Immature natural killer cell (primary cell): ENCODE measurements around the gene MGRN1. TPM values are rescaled to one million over a fixed set of nuclear protein-coding genes. Genes with fewer than 3 reads are reported as not detected.

ENCODE experiments used
- DNase-seq, 3 donors: peaks; one replicate each; pipeline ENCODE4 v3.0.0; 2022; ENCODE audit warnings: mixed read lengths in 1 of 3
- H3K27ac Mint-ChIP-seq, 6 donors: one replicate each; pipeline ENCODE4 v1.8.0; 2020; ENCODE audit warnings: mixed read lengths in 6 of 6, mild to moderate bottlenecking in 5 of 6, inconsistent platforms in 4 of 6, moderate library complexity in 3 of 6
- H3K27me3 Mint-ChIP-seq, 3 donors: one replicate each; pipeline ENCODE4 v1.8.0; 2020 to 2021; ENCODE audit warnings: low read depth in 3 of 3, mild to moderate bottlenecking in 3 of 3, mixed read lengths in 3 of 3, moderate library complexity in 3 of 3, inconsistent platforms in 1 of 3
- H3K36me3 Mint-ChIP-seq, 3 donors: one replicate each; pipeline ENCODE4 v1.8.0; 2020; ENCODE audit warnings: mixed read lengths in 3 of 3, inconsistent platforms in 2 of 3, mild to moderate bottlenecking in 2 of 3
- H3K4me1 Mint-ChIP-seq, 2 donors: one replicate each; pipeline ENCODE4 v1.8.0; 2020; ENCODE audit warnings: inconsistent platforms in 2 of 2, mild to moderate bottlenecking in 2 of 2, mixed read lengths in 2 of 2, moderate library complexity in 1 of 2
- H3K4me3 Mint-ChIP-seq, 5 donors: one replicate each; pipeline ENCODE4 v1.8.0; 2020; ENCODE audit warnings: mild to moderate bottlenecking in 5 of 5, mixed read lengths in 5 of 5, inconsistent platforms in 3 of 5, moderate library complexity in 3 of 5
- H3K9me3 Mint-ChIP-seq, 6 donors: one replicate each; pipeline ENCODE4 v1.8.0; 2020; ENCODE audit warnings: mild to moderate bottlenecking in 6 of 6, mixed read lengths in 6 of 6, inconsistent platforms in 4 of 6, moderate library complexity in 3 of 6
- polyA plus RNA-seq, 3 donors: library from polyadenylated mRNA; unstranded; fragments of 300-500 nt; fragmentation: Illumina TruSeq; gene quantifications; one replicate each; pipeline ENCODE4 v1.2.3, GENCODE V29; 2021

The MGRN1 gene
- polyA plus RNA-seq, 3 donors from 2014 or later, result 2.3 to 13.2 (median 3.5) TPM

DNA sequence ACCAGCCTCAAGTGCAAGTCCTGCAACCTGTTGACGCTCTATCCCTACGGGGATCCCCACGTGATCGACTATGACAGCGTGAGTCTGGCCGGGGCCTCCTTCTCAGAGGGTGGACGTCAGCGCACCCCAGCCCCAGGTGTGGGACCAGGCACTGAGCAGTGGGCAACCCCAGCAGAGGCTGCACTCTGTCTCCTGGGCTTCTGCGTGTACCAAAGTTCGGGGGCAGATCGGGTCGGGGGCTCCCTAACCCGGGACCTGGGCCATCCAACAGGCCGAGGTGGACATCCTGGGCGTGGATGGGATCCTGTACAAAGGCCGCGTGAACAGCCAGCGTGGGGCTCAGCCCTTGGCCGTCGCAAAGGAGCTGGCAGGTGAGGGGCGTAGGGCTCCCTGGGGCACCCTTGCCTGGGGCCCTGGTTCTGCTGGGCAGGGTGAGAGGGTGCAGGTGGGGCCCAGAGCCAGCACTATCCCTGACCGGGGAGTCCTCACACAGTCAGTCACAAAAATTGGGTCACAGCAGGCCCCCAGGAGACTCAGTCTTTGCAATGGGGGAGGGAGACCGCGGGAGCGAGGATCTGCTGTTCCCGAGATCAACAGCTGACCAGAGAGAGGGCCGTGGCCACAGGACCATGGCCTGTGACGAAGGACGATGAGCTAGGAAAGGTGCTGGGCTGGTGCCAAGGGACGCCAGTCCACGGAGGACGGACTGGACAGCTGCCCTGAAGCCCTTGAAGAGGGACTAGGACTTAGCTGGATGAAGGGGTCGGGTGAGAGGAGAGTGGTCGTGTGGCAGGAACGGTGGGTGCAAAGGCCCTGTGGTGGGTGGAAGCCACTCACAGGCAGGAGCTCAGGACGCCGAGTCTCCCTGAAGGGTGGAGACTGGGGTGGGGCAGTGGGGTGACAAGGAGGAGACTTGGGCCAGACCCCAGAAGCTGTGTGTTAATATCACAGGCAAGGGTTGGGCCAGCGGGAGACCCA lies 29.9 kb upstream of the MGRN1 start:
- no peaks in the 10 kb centered on the region for H3K9me3 Mint-ChIP-seq
- no peaks in the 10 kb centered on the region for H3K4me1 Mint-ChIP-seq
- no peak for DNase-seq
- H3K4me3 Mint-ChIP-seq, result no peak overlapping the region
- no peaks in the 10 kb centered on the region for H3K36me3 Mint-ChIP-seq
- H3K27me3 Mint-ChIP-seq, result peaks cover 0 to 3% (median 2%) of the 10 kb centered on the region in 3 donors
- peak overlapping the region in 1 of 6 donors; percentile 40 for H3K27ac Mint-ChIP-seq

DNA sequence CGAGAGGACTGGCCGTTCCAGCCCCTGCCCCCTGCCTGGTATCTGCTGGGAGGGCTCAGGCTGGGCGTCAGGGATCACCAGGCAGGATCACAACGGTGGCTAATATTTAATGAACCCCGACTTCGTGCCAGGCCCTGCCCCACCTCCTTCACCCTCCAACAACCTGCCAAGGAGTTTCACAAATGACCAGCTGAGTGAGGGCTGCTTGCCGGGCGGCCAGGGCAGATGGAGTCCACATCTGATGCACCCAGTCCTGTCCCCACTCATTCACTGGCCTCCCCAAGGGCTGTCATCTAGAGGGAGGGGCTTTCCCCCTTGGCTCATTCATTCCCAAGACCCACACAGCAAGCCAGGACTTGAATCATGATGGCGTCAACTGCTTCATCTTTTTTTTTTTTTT lies 27.5 kb upstream of the MGRN1 start:
- Mint-ChIP-seq H3K27ac (no peak overlapping the region), H3K4me3 (no peak overlapping the region), H3K9me3 (no peaks in the 10 kb centered on the region), H3K27me3 (peaks cover 2 to 3% (median 2%) of the 10 kb centered on the region in 3 donors), H3K36me3 (no peaks in the 10 kb centered on the region), H3K4me1 (no peaks in the 10 kb centered on the region)
- DNase-seq, result no peak

- Mint-ChIP-seq H3K27ac (no peak overlapping the region), H3K27me3 (peaks cover 2 to 3% (median 2%) of the 10 kb centered on the region in 3 donors), H3K4me1 (no peaks in the 10 kb centered on the region), H3K36me3 (no peaks in the 10 kb centered on the region), H3K4me3 (no peak overlapping the region), H3K9me3 (no peaks in the 10 kb centered on the region)
- DNase-seq, result no peak
Measured at GRCh38 chr16:4599037-4599436, 25.6 kb upstream of the MGRN1 start.

- Mint-ChIP-seq H3K4me1 (no peaks in the 10 kb centered on the region), H3K9me3 (no peaks in the 10 kb centered on the region), H3K27me3 (peaks cover 2 to 3% (median 2%) of the 10 kb centered on the region in 3 donors), H3K27ac (no peak overlapping the region), H3K4me3 (no peak overlapping the region), H3K36me3 (no peaks in the 10 kb centered on the region)
- no peak for DNase-seq
Measured at GRCh38 chr16:4599545-4599944, 25.1 kb upstream of the MGRN1 start.

GRCh38 chr16:4601036-4601863 lies 23.4 kb upstream of the MGRN1 start:
- H3K36me3 Mint-ChIP-seq, result no peaks in the 10 kb centered on the region
- H3K9me3 Mint-ChIP-seq, result no peaks in the 10 kb centered on the region
- no peaks in the 10 kb centered on the region for H3K4me1 Mint-ChIP-seq
- peaks cover 2 to 3% (median 2%) of the 10 kb centered on the region in 3 donors for H3K27me3 Mint-ChIP-seq
- no peak overlapping the region for H3K4me3 Mint-ChIP-seq
- DNase-seq, result no peak
- H3K27ac Mint-ChIP-seq, result no peak overlapping the region

GRCh38 chr16:4601864-4602186 lies 22.8 kb upstream of the MGRN1 start:
- H3K4me3 Mint-ChIP-seq, result no peak overlapping the region
- peaks cover 2 to 3% (median 2%) of the 10 kb centered on the region in 3 donors for H3K27me3 Mint-ChIP-seq
- DNase-seq, result no peak
- H3K27ac Mint-ChIP-seq, result no peak overlapping the region
- no peaks in the 10 kb centered on the region for H3K4me1 Mint-ChIP-seq
- no peaks in the 10 kb centered on the region for H3K36me3 Mint-ChIP-seq
- no peaks in the 10 kb centered on the region for H3K9me3 Mint-ChIP-seq

DNA sequence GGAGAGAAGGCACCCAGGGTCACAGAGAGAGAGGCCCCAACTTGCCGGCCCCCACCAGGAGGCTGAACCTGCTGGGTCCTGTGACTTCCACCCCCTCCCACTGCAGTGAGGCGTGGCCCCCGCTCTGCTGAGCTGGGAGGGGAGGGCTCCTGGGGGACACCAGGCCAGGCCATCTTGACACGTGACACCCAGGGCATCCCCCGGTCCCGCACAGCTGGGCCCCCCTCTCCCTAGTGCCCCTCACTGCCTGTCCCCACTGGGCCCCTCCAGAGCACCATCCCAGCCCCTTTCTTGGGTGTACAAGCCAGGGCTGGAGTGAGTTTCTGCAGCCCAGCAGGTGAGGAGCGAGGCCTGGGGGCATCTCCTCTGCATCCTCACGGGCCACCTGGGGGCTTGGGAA lies 22.3 kb upstream of the MGRN1 start:
- H3K36me3 Mint-ChIP-seq, result no peaks in the 10 kb centered on the region
- DNase-seq, result no peak
- no peaks in the 10 kb centered on the region for H3K4me1 Mint-ChIP-seq
- no peaks in the 10 kb centered on the region for H3K9me3 Mint-ChIP-seq
- H3K4me3 Mint-ChIP-seq, result no peak overlapping the region
- H3K27me3 Mint-ChIP-seq, result peaks cover 2 to 3% (median 2%) of the 10 kb centered on the region in 3 donors
- H3K27ac Mint-ChIP-seq, result no peak overlapping the region

- Mint-ChIP-seq H3K9me3 (no peaks in the 10 kb centered on the region), H3K36me3 (no peaks in the 10 kb centered on the region), H3K27ac (no peak overlapping the region), H3K4me3 (no peak overlapping the region), H3K27me3 (peaks cover 2% of the 10 kb centered on the region in 3 donors), H3K4me1 (no peaks in the 10 kb centered on the region)
- DNase-seq, result no peak
Measured at GRCh38 chr16:4603624-4604170, 20.9 kb upstream of the MGRN1 start.

DNA sequence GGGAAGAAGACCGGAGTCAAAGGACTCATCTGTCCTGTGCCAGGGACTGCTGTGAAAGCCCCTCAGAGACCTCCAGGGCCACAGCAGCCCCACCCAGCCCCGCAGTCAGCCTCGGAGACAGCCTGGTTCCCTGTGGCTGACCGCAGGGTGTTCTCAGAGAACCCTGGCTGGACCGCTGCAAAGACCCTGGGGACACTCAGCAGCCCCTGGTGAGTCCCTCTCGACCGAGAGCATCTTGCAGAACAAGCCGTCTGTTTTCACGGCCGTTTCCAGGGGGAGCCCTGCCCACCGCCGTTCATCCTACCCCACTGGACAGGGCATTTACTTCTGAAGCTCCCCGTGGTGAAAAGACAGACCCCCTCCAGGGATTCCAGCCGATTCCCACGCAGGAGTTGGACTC lies 20.2 kb upstream of the MGRN1 start:
- Mint-ChIP-seq H3K27me3 (peaks cover 0 to 2% (median 2%) of the 10 kb centered on the region in 3 donors), H3K9me3 (no peaks in the 10 kb centered on the region), H3K36me3 (no peaks in the 10 kb centered on the region), H3K4me1 (no peaks in the 10 kb centered on the region), H3K4me3 (no peak overlapping the region), H3K27ac (no peak overlapping the region)
- DNase-seq, result no peak

- no peak overlapping the region for H3K27ac Mint-ChIP-seq
- peaks cover 0 to under 1% of the 10 kb centered on the region in 2 donors for H3K4me1 Mint-ChIP-seq
- H3K9me3 Mint-ChIP-seq, result no peaks in the 10 kb centered on the region
- H3K4me3 Mint-ChIP-seq, result no peak overlapping the region
- no peak for DNase-seq
- H3K27me3 Mint-ChIP-seq, result peaks cover 0 to 2% (median 2%) of the 10 kb centered on the region in 3 donors
- no peaks in the 10 kb centered on the region for H3K36me3 Mint-ChIP-seq
Measured at GRCh38 chr16:4606354-4606753, 18.3 kb upstream of the MGRN1 start.

- Mint-ChIP-seq H3K4me1 (peaks cover 0 to 7% of the 10 kb centered on the region in 2 donors), H3K4me3 (no peak overlapping the region), H3K27ac (no peak overlapping the region), H3K9me3 (no peaks in the 10 kb centered on the region), H3K27me3 (peaks cover 0 to 2% (median 0%) of the 10 kb centered on the region in 3 donors), H3K36me3 (no peaks in the 10 kb centered on the region)
- DNase-seq, result no peak
Measured at GRCh38 chr16:4607841-4608703, 16.6 kb upstream of the MGRN1 start.

DNA sequence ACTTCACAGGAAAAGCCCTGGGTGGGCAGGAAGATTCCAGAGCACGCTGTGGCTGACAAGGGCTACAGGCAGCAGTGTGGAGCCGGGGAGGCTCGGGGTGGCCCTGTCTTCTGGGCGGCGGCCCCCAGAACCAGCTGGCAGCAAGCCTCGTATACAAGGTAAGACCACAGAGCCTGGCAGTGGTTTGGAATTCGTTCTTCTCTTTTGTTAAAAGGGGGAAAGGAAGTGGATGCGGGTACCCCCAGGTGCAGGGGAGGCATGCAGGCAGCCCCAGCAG lies 16.0 kb upstream of the MGRN1 start:
- DNase-seq, result no peak
- Mint-ChIP-seq H3K27me3 (peaks cover 0 to 2% (median 0%) of the 10 kb centered on the region in 3 donors), H3K4me3 (no peak overlapping the region), H3K9me3 (no peaks in the 10 kb centered on the region), H3K4me1 (peaks cover 0 to 12% of the 10 kb centered on the region in 2 donors), H3K36me3 (no peaks in the 10 kb centered on the region), H3K27ac (no peak overlapping the region)

GRCh38 chr16:4609200-4610010 lies 15.2 kb upstream of the MGRN1 start:
- H3K9me3 Mint-ChIP-seq, result no peaks in the 10 kb centered on the region
- no peak for DNase-seq
- H3K4me3 Mint-ChIP-seq, result no peak overlapping the region
- no peaks in the 10 kb centered on the region for H3K27me3 Mint-ChIP-seq
- H3K36me3 Mint-ChIP-seq, result no peaks in the 10 kb centered on the region
- no peak overlapping the region for H3K27ac Mint-ChIP-seq
- peaks cover 0 to 15% of the 10 kb centered on the region in 2 donors for H3K4me1 Mint-ChIP-seq
